IPS-18a (cell line): ENCODE results near the gene GJA9.

Source experiments
- H3K27ac ChIP-seq: one replicate; pipeline ENCODE4 v1.5.1; 2013; ENCODE audit warnings: low read length
- H3K27me3 ChIP-seq: one replicate; pipeline ENCODE4 v1.6.1; 2013; ENCODE audit warnings: mild to moderate bottlenecking, low read length; ENCODE audit not compliant: control insufficient read depth, insufficient read depth
- H3K36me3 ChIP-seq: one replicate; pipeline ENCODE4 v1.6.1; 2013; ENCODE audit warnings: low read depth, low read length; ENCODE audit not compliant: control insufficient read depth
- H3K4me1 ChIP-seq: one replicate; pipeline ENCODE4 v1.6.1; 2013; ENCODE audit warnings: low read depth, low read length; ENCODE audit not compliant: control insufficient read depth
- H3K4me3 ChIP-seq: one replicate; pipeline ENCODE4 v1.5.1; 2013; ENCODE audit warnings: low read length
- H3K9ac ChIP-seq: one replicate; pipeline ENCODE4 v1.6.1; 2013; ENCODE audit warnings: mild to moderate bottlenecking, low read length, moderate library complexity
- H3K9me3 ChIP-seq: one replicate; pipeline ENCODE4 v1.6.1; 2013; ENCODE audit warnings: low read depth, low read length; ENCODE audit not compliant: control insufficient read depth

Gene GJA9

DNA sequence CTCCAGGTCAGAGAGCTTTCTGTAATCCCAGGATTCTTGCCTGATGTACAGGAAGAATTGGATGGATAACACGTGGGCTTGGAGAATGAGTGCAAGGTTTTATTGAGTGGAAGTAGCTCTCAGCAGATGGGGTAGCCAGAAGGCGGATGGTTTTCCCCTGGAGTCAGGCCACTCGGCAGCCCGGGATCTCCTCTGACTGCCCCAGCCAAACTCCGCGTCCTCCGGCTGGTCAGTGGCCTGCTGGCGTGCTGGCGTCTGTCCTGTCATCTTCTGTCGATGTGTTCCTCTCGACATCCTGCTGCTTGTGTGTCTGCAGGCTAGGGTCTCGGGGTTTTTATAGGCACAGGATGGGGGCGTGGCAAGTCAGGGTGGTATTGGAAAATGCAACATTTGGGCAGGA lies 27.4 kb upstream of the GJA9 start:
- Histone ChIP-seq H3K9ac (no peak overlapping the region), H3K4me1 (no peaks in the 10 kb centered on the region), H3K27me3 (no peaks in the 10 kb centered on the region), H3K36me3 (no peaks in the 10 kb centered on the region), H3K27ac (no peak overlapping the region), H3K9me3 (no peaks in the 10 kb centered on the region), H3K4me3 (no peak overlapping the region)

DNA sequence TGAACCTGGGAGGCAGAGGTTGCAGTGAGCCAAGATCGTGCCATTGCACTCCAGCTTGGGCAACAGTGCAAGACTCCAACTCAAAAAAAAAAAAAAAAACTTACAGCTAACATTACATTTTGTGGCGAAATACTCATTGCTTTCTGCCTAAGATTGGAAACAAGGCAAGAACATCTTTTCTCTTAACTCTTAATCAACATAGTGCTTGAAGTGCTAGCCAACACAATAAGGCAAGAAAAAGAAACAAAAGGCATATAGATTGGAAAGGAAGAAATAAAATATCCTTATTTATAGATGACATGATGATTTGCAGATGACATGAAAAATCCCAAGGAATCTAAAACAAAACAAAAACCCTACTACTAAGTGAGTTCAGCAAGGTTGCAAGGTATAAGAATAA lies 24.6 kb upstream of the GJA9 start:
- H3K4me3 ChIP-seq: no peak overlapping the region
- no peaks in the 10 kb centered on the region for H3K4me1 ChIP-seq
- H3K36me3 ChIP-seq: no peaks in the 10 kb centered on the region

GRCh38 chr1:38899560-38899959 lies 18.2 kb upstream of the GJA9 start:
- Histone ChIP-seq H3K36me3 (no peaks in the 10 kb centered on the region), H3K9me3 (no peaks in the 10 kb centered on the region), H3K27me3 (no peaks in the 10 kb centered on the region), H3K27ac (no peak overlapping the region), H3K4me3 (no peak overlapping the region), H3K9ac (no peak overlapping the region), H3K4me1 (no peaks in the 10 kb centered on the region)

More for the DNA sequence above, 24.6 kb upstream of the GJA9 start:
- Histone ChIP-seq H3K27me3 (no peaks in the 10 kb centered on the region), H3K9ac (no peak overlapping the region), H3K27ac (no peak overlapping the region), H3K9me3 (no peaks in the 10 kb centered on the region)

GRCh38 chr1:38898653-38899230 lies 17.4 kb upstream of the GJA9 start:
- H3K27me3 ChIP-seq: no peaks in the 10 kb centered on the region
- H3K27ac ChIP-seq: no peak overlapping the region
- H3K4me3 ChIP-seq: no peak overlapping the region
- no peaks in the 10 kb centered on the region for H3K9me3 ChIP-seq
- H3K9ac ChIP-seq: no peak overlapping the region
- H3K4me1 ChIP-seq: no peaks in the 10 kb centered on the region
- H3K36me3 ChIP-seq: no peaks in the 10 kb centered on the region

GRCh38 chr1:38896169-38896568 lies 14.8 kb upstream of the GJA9 start:
- Histone ChIP-seq H3K4me3 (no peak overlapping the region), H3K4me1 (no peaks in the 10 kb centered on the region), H3K9ac (no peak overlapping the region), H3K27ac (no peak overlapping the region), H3K27me3 (no peaks in the 10 kb centered on the region), H3K9me3 (no peaks in the 10 kb centered on the region), H3K36me3 (no peaks in the 10 kb centered on the region)

GRCh38 chr1:38892976-38893375 lies 11.6 kb upstream of the GJA9 start:
- no peak overlapping the region for H3K9ac ChIP-seq
- no peaks in the 10 kb centered on the region for H3K27me3 ChIP-seq
- no peaks in the 10 kb centered on the region for H3K36me3 ChIP-seq
- no peaks in the 10 kb centered on the region for H3K4me1 ChIP-seq
- no peak overlapping the region for H3K27ac ChIP-seq
- no peaks in the 10 kb centered on the region for H3K9me3 ChIP-seq
- no peak overlapping the region for H3K4me3 ChIP-seq

DNA sequence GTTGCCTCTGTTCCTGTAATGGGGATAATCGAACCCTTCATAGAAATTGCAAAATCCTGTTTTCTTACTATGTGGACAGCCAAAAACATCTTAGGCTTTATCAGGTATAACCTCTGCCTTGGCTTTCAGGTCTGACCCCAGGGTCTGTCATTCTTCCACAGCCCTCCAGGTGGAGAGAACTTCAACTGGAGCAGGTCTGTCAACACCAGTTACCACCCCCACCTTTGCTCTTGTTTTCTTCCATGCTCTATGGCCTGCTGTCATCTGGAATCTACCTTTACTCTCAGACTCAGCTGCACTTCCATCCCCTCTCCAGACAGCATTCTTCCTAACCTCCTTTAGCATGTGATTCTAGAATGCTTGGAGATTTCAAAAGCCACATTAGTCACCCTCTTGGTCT lies 10.4 kb upstream of the GJA9 start:
- H3K4me3 ChIP-seq: no peak overlapping the region
- H3K27ac ChIP-seq: no peak overlapping the region
- no peaks in the 10 kb centered on the region for H3K27me3 ChIP-seq
- H3K4me1 ChIP-seq: no peaks in the 10 kb centered on the region
- no peak overlapping the region for H3K9ac ChIP-seq
- H3K36me3 ChIP-seq: no peaks in the 10 kb centered on the region
- no peaks in the 10 kb centered on the region for H3K9me3 ChIP-seq

DNA sequence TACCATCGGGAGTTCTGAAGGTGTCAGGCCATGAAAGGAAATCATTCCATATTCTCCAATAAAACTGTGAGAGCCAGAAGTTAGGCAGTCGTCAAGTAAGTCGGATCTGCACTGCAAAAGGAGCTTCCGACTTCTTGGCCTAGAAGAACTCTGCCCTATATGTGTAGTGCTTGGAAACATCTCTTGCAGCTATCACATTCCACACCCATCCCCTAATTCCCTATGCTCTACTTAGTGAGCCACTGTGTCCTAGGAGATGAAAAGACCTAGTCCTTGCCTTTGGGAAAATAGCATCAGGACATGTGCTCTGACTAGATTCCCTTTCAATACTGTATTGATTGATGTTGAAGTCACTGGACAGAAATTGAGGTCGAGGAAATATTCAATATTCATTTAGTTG lies 8.2 kb upstream of the GJA9 start:
- Histone ChIP-seq H3K4me3 (no peak overlapping the region), H3K27ac (no peak overlapping the region), H3K9ac (no peak overlapping the region), H3K27me3 (no peaks in the 10 kb centered on the region), H3K9me3 (no peaks in the 10 kb centered on the region), H3K36me3 (no peaks in the 10 kb centered on the region), H3K4me1 (no peaks in the 10 kb centered on the region)

GRCh38 chr1:38888423-38889333 lies 7.3 kb upstream of the GJA9 start:
- Histone ChIP-seq H3K27ac (no peak overlapping the region), H3K4me1 (no peaks in the 10 kb centered on the region), H3K9me3 (no peaks in the 10 kb centered on the region), H3K9ac (no peak overlapping the region), H3K27me3 (no peaks in the 10 kb centered on the region), H3K4me3 (no peak overlapping the region), H3K36me3 (no peaks in the 10 kb centered on the region)

GRCh38 chr1:38885092-38885491 lies 3.7 kb upstream of the GJA9 start:
- Histone ChIP-seq H3K4me1 (no peaks in the 10 kb centered on the region), H3K4me3 (no peak overlapping the region), H3K36me3 (no peaks in the 10 kb centered on the region), H3K9me3 (no peaks in the 10 kb centered on the region), H3K9ac (no peak overlapping the region), H3K27ac (no peak overlapping the region), H3K27me3 (no peaks in the 10 kb centered on the region)

DNA sequence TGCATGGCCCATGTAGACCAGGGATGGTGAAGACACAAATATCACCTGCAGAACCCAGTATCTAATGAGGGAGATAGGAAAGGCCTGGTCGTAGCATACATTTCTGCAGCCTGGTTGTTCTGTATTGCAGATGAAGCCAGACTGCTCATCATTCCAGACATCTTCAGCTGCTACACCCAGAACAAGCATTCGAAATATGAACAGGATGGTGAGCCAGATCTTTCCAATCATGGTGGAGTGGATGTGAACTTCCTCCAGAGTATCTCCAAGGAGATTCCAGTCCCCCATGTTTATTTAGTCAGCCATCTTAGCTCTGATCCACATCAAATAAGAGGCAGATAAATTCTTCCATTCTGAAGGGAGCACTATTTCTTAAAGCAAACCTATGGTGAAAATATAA lies 5.6 kb downstream of the GJA9 start:
- no peak overlapping the region for H3K27ac ChIP-seq
- H3K4me3 ChIP-seq: no peak overlapping the region
- peaks cover 8% of the 10 kb centered on the region for H3K4me1 ChIP-seq
- H3K9ac ChIP-seq: no peak overlapping the region
- no peaks in the 10 kb centered on the region for H3K27me3 ChIP-seq
- no peaks in the 10 kb centered on the region for H3K9me3 ChIP-seq
- H3K36me3 ChIP-seq: no peaks in the 10 kb centered on the region
